ENCODE results near the gene RSPH1. TPM values are rescaled to one million over a fixed set of nuclear protein-coding genes. Genes with fewer than 3 reads are reported as not detected.
A peak's percentile ranks its signal among the peaks of the same experiment; 100 is the strongest.

The RSPH1 gene
- total RNA-seq, result not detected in 2 replicates

DNA sequence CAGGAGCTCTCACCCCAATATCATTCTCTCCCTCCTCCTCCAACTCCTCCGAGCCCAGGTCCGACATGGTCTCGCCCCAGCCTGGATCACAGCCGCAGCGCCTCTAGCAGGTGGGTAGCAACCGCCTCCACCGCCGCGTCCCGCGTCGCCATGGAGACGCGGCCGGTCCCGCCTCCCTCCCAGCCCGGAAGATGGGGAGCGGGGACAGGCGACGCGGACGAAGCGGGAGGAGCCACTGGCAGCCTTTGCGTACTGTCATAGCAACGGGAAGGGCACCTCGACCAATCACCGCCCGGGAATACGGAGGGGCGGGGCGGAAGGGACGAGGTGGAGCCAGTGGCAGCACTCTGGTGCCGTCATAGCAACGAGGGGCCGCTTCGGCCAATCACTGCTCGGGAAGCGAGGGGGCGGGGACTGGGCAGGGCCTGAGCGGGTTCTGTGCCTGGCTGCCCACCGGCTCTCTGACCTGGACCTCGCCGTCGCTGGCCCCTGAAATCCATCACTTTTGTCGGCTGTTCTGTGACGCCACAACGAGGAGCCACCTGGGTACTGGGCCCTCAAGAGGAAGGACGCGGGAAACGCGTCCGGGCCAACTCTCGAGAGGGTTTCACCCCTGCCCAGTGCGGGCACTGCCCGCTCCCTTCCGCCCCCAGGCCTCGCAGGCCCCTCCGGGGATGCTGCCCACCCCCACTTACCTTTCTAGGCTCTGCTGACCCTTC, at the start of gene RSPH1:
Gene RSPH1 (minus strand): TSS at position 105 of the 719 bp plus-strand sequence. CDS start 38 bp downstream, at position 67.
- DNase-seq, result peak; percentile 100
- Mint-ChIP-seq H3K36me3 (ENCODE audit: low read depth) (no peaks in the 10 kb centered on the region), H3K4me3 (peak within 1 kb of the TSS; percentile 88), H3K4me1 (peaks cover 21% of the 10 kb centered on the region), H3K27ac (peak within 1 kb of the TSS; percentile 88), H3K27me3 (peaks cover 18% of the 10 kb centered on the region), H3K9me3 (no peaks in the 10 kb centered on the region)
- intact Hi-C loops (cut with micrococcal nuclease), result loop anchor here (1.0 to 2.0 kb wide), 2 partner anchors 18 to 31 kb away; no protein-coding TSS in a partner anchor

DNA sequence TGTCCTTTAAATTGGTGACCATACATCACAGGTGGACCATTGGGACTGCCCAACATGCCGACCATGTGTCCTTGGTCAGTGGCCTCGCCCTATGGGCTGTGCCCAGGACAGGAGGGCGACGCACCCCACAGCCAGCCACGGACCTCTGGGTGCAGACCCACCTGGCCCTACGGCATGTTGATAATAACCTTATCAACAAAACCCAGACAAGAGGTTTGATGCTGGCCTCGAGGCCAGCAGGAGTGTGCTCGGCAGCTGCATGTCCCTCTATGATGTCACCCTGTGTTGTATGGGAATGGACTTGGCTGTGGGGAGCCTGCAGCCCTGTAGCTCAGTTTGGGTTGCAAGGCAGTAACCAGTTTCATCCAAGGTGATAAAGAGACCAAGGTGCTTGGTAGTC, 49.7 kb upstream of the RSPH1 start:
- intact Hi-C loops (cut with micrococcal nuclease), result no loop called here

DNA sequence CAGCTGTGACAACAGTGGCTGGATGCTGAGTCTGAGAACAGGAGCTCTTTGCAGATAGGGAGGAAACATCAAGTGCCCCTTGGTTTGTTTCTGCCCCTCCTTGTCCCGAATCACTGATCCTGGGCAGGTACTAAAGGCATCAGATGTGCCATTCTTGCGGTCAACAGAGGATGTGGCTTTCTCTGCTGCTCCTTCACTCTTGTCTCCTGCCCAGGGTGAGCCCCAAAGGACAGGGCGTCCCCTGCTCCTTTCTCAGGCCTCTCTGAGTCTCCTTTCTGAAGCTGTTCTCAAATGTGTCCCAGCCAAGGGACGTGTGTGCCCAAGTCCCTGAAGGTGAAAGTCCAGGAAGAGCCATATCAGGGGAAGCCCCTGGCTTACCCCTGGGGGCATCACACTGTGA, 49.3 kb upstream of the RSPH1 start:
- Mint-ChIP-seq H3K36me3 (ENCODE audit: low read depth) (peaks cover 30% of the 10 kb centered on the region), H3K4me3 (no peak overlapping the region), H3K4me1 (peaks cover 6% of the 10 kb centered on the region), H3K27ac (no peak overlapping the region), H3K9me3 (no peaks in the 10 kb centered on the region), H3K27me3 (no peaks in the 10 kb centered on the region)
- intact Hi-C loops (cut with micrococcal nuclease), result no loop called here
- DNase-seq, result no peak

More for the DNA sequence above, 49.7 kb upstream of the RSPH1 start:
- H3K4me3 Mint-ChIP-seq, result no peak overlapping the region
- H3K36me3 Mint-ChIP-seq (ENCODE audit: low read depth), result peaks cover 30% of the 10 kb centered on the region
- H3K4me1 Mint-ChIP-seq, result peaks cover 6% of the 10 kb centered on the region
- no peaks in the 10 kb centered on the region for H3K9me3 Mint-ChIP-seq
- no peaks in the 10 kb centered on the region for H3K27me3 Mint-ChIP-seq
- DNase-seq, result no peak
- no peak overlapping the region for H3K27ac Mint-ChIP-seq

DNA sequence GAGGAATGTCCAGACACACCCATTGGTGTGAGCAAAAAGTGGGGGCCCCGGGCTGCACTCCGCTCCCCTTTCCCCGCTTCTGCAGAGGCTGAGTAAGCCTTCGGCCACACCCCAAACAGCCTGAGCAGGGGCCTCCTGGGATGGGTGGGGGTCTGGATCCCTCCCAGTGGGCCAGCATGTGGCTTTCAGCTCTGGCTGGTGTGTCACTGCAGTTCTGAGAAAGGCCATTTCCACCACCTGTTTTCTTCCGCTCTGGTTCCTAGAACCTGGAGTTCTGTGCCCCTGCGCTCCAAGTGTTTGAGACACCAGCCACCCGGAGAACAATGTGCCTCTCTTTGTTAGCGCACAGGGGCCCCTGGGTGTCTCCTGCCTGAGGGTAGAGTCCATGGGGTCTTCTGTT, 48.5 kb upstream of the RSPH1 start:
- H3K27me3 Mint-ChIP-seq, result no peaks in the 10 kb centered on the region
- no peak for DNase-seq
- intact Hi-C loops (cut with micrococcal nuclease), result no loop called here
- H3K9me3 Mint-ChIP-seq, result no peaks in the 10 kb centered on the region
- H3K36me3 Mint-ChIP-seq (ENCODE audit: low read depth), result peaks cover 26% of the 10 kb centered on the region
- H3K4me3 Mint-ChIP-seq, result no peak overlapping the region
- H3K27ac Mint-ChIP-seq, result no peak overlapping the region
- peaks cover 6% of the 10 kb centered on the region for H3K4me1 Mint-ChIP-seq

DNA sequence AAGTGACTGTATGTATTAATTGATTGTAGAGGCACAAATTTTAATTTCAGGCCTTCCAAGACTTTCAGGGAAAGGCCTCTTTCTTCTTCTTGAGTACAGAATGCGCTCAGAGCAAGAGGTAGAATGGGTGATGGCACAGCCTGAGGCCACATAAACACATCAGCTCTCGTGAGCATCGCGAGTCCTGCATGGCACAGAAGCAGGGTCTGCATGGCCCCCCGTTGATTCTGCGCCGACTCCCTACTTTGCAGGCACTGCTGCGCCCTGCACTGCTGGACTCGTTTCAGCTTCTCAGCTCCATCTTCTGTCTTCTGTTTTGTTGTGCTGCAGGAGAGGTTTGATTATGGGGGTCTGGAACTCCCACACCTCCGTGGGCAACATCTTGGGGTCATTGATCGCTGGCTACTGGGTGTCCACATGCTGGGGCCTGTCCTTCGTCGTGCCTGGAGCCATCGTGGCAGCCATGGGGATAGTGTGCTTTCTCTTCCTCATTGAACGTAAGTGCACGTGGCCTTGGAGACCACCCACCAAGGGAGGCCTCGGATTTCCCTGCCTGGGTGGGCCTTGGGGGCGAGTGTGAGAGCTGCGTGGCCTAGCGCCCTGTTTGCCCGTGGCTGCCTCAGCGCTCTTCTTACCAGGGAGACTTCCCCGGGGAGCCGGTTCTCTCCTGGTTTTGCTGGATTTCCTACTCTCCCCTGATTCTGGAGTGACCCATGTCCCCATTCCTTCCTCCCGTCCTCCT, 47.3 kb upstream of the RSPH1 start:
- H3K4me1 Mint-ChIP-seq, result peaks cover 6% of the 10 kb centered on the region
- peaks cover 20% of the 10 kb centered on the region for H3K36me3 Mint-ChIP-seq (ENCODE audit: low read depth)
- no peak overlapping the region for H3K27ac Mint-ChIP-seq
- no peaks in the 10 kb centered on the region for H3K27me3 Mint-ChIP-seq
- intact Hi-C loops (cut with micrococcal nuclease), result no loop called here
- DNase-seq, result no peak
- no peaks in the 10 kb centered on the region for H3K9me3 Mint-ChIP-seq
- H3K4me3 Mint-ChIP-seq, result no peak overlapping the region

DNA sequence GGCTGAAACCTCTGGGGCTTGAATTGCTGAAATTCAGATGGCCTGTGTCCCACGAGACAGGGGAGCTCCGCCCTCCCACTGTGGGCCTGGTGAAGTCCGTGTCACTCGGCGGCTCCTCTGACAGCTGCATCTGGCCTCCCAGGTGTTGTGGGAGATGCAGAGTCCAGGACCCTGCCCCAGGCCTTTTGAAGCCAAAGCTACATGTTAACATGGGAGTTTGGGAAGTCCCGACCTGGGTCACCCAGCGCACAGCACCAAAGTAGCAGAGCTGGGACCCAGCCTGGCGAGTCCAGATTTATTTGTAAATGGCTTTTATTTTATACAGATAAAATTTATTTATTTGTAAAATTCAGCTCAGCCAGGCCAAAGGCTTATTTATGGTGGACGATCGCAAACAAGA, 46.6 kb upstream of the RSPH1 start:
- Mint-ChIP-seq H3K4me3 (no peak overlapping the region), H3K36me3 (ENCODE audit: low read depth) (peaks cover 14% of the 10 kb centered on the region), H3K27ac (no peak overlapping the region), H3K4me1 (peaks cover 6% of the 10 kb centered on the region), H3K9me3 (no peaks in the 10 kb centered on the region), H3K27me3 (no peaks in the 10 kb centered on the region)
- no peak for DNase-seq
- intact Hi-C loops (cut with micrococcal nuclease), result no loop called here

DNA sequence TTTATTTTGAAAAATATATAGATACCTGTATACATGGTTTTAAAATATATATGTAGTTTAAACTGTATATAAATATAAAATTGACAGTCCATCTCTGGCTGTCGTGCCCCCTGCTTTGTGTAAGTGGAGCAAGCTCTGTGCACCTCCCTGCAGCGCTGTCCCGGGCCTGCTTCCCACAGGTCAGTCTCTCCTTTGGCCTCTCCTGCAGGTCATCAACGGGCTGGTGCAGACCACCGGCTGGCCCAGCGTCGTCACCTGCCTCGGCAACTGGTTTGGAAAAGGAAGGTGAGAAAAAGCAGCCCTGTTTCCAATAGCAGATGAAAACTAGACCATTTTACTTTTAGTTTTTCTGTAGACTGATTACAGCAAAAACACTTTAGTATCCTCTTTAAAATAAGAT, 46.2 kb upstream of the RSPH1 start:
- no peak for DNase-seq
- no peak overlapping the region for H3K4me3 Mint-ChIP-seq
- H3K36me3 Mint-ChIP-seq (ENCODE audit: low read depth), result peaks cover 15% of the 10 kb centered on the region
- intact Hi-C loops (cut with micrococcal nuclease), result no loop called here
- H3K4me1 Mint-ChIP-seq, result peaks cover 6% of the 10 kb centered on the region
- no peaks in the 10 kb centered on the region for H3K9me3 Mint-ChIP-seq
- no peak overlapping the region for H3K27ac Mint-ChIP-seq
- H3K27me3 Mint-ChIP-seq, result no peaks in the 10 kb centered on the region

DNA sequence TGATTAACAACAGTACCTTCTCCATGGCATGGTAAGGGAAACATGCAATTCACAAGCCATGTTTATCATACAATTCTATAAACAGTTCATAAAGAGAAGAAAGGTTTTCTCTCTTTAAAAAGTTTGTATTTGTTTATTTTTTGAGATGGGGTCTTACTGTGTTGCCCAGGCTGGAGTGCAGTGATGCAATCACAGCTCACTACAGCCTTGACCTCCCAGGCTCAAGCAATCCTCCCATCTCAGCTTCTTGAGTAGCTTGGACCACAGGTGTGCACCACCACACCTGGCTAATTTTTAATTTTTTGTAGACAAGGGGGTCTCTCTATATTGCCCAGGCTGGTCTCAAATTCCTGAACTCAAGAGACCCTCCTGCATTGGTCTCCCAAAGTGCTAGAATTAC, 45.6 kb upstream of the RSPH1 start:
- intact Hi-C loops (cut with micrococcal nuclease), result no loop called here
- Mint-ChIP-seq H3K27me3 (no peaks in the 10 kb centered on the region), H3K36me3 (ENCODE audit: low read depth) (peaks cover 15% of the 10 kb centered on the region), H3K9me3 (no peaks in the 10 kb centered on the region), H3K4me1 (peaks cover 6% of the 10 kb centered on the region), H3K27ac (no peak overlapping the region), H3K4me3 (no peak overlapping the region)
- DNase-seq, result no peak

DNA sequence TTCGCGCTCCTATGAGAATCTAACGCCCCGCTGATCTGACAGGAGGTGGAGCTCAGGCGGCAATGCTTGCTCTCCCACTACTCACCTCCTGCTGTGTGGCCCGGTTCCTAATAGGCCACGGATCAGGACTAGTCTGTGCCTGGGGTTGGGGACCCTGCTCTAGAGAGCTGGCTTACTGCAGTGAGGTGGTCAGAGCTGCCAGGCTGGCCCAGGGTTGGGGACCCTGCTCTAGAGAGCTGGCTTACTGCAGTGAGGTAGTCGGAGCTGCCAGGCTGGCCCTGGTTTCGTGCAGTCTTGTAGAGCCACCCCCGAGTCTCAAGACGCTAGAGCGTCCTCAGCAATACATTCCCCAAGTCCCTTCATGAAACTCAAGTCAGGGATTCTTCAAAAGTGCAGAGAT, 45.1 kb upstream of the RSPH1 start:
- Mint-ChIP-seq H3K27me3 (no peaks in the 10 kb centered on the region), H3K4me3 (no peak overlapping the region), H3K27ac (no peak overlapping the region), H3K4me1 (peaks cover 6% of the 10 kb centered on the region), H3K36me3 (ENCODE audit: low read depth) (peaks cover 17% of the 10 kb centered on the region), H3K9me3 (no peaks in the 10 kb centered on the region)
- intact Hi-C loops (cut with micrococcal nuclease), result no loop called here
- DNase-seq, result no peak

DNA sequence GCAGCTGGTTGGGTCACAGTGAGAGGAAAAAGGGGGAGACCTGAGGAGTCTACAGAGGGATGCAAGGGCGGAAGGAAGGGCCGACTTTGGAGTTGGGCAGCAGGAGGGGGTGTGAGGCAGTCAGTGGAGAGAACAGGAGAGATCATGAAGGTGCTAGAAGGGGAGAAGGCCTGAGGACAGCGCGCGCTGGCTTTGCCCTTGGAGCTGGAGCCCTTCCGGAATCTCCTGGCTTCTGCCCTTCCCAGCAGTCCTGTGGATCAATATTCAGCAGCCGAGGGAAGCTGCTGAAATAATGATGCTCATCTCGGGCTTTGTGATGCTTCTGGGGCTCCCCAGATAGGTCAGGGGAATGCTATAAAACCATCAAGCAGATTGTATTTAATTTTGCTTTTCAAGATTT, 44.4 kb upstream of the RSPH1 start:
- Mint-ChIP-seq H3K27ac (no peak overlapping the region), H3K27me3 (no peaks in the 10 kb centered on the region), H3K36me3 (ENCODE audit: low read depth) (peaks cover 19% of the 10 kb centered on the region), H3K9me3 (no peaks in the 10 kb centered on the region), H3K4me1 (peaks cover 5% of the 10 kb centered on the region), H3K4me3 (no peak overlapping the region)
- no peak for DNase-seq
- intact Hi-C loops (cut with micrococcal nuclease), result no loop called here

DNA sequence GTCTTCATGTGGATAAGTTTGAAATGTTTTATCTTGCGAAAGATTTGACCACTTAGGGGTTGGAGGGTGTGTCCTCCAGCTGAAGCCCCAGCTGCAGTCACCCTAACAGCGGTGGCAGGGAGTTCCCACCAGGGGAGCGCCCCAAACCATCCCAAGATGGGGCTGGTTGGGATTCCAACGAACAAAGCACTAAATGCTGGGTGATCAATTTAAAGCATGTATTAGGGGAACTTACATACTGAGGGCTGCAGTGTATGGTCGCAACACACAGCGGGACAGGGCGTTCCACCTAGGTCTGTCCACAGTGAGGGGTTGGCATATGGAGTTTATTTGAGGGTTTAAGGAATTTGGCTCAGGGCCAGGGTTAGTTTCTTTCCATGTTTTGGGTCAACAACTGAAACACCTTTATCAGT, 43.9 kb upstream of the RSPH1 start:
- no peak for DNase-seq
- H3K4me1 Mint-ChIP-seq, result peaks cover 4% of the 10 kb centered on the region

DNA sequence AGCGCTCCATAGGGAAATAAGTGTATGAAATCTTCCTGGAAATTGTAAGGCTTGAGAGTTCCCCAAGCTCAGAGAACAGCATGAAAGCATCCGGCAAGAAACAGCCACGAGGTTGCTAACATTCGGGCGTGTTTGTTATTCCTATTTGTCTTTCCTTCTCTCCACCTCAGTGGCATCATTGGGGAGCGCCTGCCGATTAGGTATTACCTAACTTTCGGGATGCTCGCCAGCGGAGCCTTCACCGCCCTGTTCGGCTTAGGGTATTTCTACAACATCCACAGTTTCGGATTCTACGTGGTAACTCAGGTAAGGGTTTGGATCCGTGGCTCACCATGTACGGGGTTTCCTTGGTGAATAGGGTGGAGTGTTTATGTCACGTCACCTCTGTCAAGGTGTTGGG, 43.3 kb upstream of the RSPH1 start:
- intact Hi-C loops (cut with micrococcal nuclease), result loop anchor here (5.0 kb wide), 1 partner anchor 232 kb away; no protein-coding TSS in a partner anchor

More for the DNA sequence above, 43.9 kb upstream of the RSPH1 start:
- Mint-ChIP-seq H3K4me3 (no peak overlapping the region), H3K36me3 (ENCODE audit: low read depth) (peaks cover 20% of the 10 kb centered on the region), H3K9me3 (no peaks in the 10 kb centered on the region), H3K27me3 (no peaks in the 10 kb centered on the region), H3K27ac (no peak overlapping the region)
- intact Hi-C loops (cut with micrococcal nuclease), result loop anchor here (5.0 kb wide), 1 partner anchor 233 kb away; no protein-coding TSS in a partner anchor

DNA sequence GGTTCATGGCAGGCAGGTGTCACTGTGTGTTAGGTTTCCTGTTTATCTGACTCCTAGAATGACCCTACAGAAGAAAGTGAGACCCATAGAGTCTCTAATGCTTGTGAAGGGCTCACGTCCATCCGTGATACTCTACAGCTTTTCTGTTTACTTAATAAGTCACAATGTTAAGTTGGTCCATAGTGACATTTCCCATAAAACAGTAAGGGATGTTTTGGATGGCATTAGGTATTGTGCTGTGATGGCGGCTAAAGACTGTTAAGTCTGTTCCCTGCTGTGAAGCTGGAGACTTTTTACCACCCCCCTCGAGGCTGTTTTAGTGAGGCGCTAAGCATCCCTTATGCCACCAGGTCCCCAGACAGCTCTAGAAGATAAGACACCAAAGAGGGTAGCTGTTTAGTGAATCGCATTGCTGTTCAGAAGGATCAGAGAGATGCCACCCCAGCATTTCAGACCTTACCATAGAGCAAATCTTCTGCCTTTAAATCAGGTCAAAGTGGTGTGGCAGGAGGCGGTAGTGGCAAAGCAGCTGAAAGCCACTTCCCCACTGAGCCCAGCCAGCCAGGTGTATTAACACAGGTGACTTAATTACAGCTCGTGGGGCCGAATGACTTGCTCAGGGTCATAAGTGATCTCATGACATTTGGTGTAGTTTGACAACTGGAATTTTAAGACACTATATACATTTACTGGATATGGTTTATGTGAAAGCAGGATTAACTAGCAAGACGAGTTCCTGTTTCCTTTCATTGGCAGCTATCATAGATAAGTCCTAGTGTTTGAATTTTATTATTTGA, 42.7 kb upstream of the RSPH1 start:
- no peak for DNase-seq
- Mint-ChIP-seq H3K36me3 (ENCODE audit: low read depth) (peaks cover 15% of the 10 kb centered on the region), H3K4me3 (no peak overlapping the region), H3K4me1 (peaks cover 8% of the 10 kb centered on the region), H3K27me3 (no peaks in the 10 kb centered on the region), H3K27ac (no peak overlapping the region), H3K9me3 (no peaks in the 10 kb centered on the region)
- intact Hi-C loops (cut with micrococcal nuclease), result loop anchor here (5.0 kb wide), 1 partner anchor 231 kb away; no protein-coding TSS in a partner anchor

More for the DNA sequence above, 43.3 kb upstream of the RSPH1 start:
- no peak overlapping the region for H3K27ac Mint-ChIP-seq
- peaks cover 19% of the 10 kb centered on the region for H3K36me3 Mint-ChIP-seq (ENCODE audit: low read depth)
- no peaks in the 10 kb centered on the region for H3K9me3 Mint-ChIP-seq
- DNase-seq, result no peak
- H3K27me3 Mint-ChIP-seq, result no peaks in the 10 kb centered on the region
- peaks cover 4% of the 10 kb centered on the region for H3K4me1 Mint-ChIP-seq
- no peak overlapping the region for H3K4me3 Mint-ChIP-seq
